SK-N-SH (cell line): ENCODE results near the gene SIGLECL1. TPM values are rescaled to one million over a fixed set of nuclear protein-coding genes. Genes with fewer than 3 reads are reported as not detected.

Source experiments
- CTCF ChIA-PET: fragments of 300-600, 350-600 bp; formaldehyde crosslinking; extraction: SDS; loops from one replicate; lab custom pipeline; 2021; lab: Yijun Ruan, JAX
- POLR2A ChIA-PET: fragments of 350-600 bp; sonication (Branson Sonifier 250); formaldehyde crosslinking; extraction: SDS; loops from one replicate; lab custom pipeline; 2020; ENCODE audit warnings: antibody characterized with exemption, inconsistent platforms; lab: Yijun Ruan, JAX
- DNase-seq: peaks from one replicate; pipeline ENCODE4 v3.0.0; 2012
- H2AFZ ChIP-seq: fragments of 200-600 bp; sonication (generic); 2 replicates; pipeline ENCODE4 v1.8.1; 2016; ENCODE audit warnings: antibody characterized with exemption, mild to moderate bottlenecking, low read depth
- H3F3A ChIP-seq: fragments of 200-600 bp; sonication (generic); replicated peaks from 2 replicates; pipeline ENCODE3; 2016; ENCODE audit warnings: antibody characterized with exemption, mild to moderate bottlenecking; ENCODE audit not compliant: insufficient read depth
- H3K27ac ChIP-seq, 2 experiments: fragments of 200-500 bp in 1 of 2; fragments of 200-600 bp in 1 of 2; sonication (Bioruptor generic) in 1 of 2; sonication (generic), shearing (Covaris generic) in 1 of 2; 2 replicates each; pipeline versions ENCODE4 v1.5.1 to v1.6.1; 2014 to 2016; ENCODE audit warnings: low read depth in 2 of 2, inconsistent platforms in 1 of 2, low read length in 1 of 2, mild to moderate bottlenecking in 1 of 2, mixed read lengths in 1 of 2
- H3K27me3 ChIP-seq: fragments of 200-600 bp; sonication (generic), shearing (Covaris generic); 2 replicates; pipeline ENCODE4 v1.6.1; 2016; ENCODE audit warnings: mixed run types; ENCODE audit not compliant: insufficient read depth
- H3K36me3 ChIP-seq, 2 experiments: fragments of 200-500 bp in 1 of 2; fragments of 200-600 bp in 1 of 2; sonication (Bioruptor generic) in 1 of 2; sonication (generic) in 1 of 2; replicated peaks in 1 of 2; 2 replicates each; pipeline versions ENCODE3 to v1.5.1; 2014 to 2016; ENCODE audit warnings: low read length in 1 of 2, mild to moderate bottlenecking in 1 of 2; ENCODE audit not compliant: insufficient read depth in 2 of 2, control insufficient read depth in 1 of 2
- H3K4me1 ChIP-seq, 2 experiments: fragments of 200-500 bp in 1 of 2; fragments of 200-600 bp in 1 of 2; sonication (Bioruptor generic) in 1 of 2; sonication (generic), shearing (Covaris generic) in 1 of 2; 2 replicates each; pipeline versions ENCODE4 v1.5.1 to v1.6.1; 2014 to 2016; ENCODE audit warnings: low read depth in 1 of 2, low read length in 1 of 2, mixed run types in 1 of 2; ENCODE audit not compliant: insufficient read depth in 2 of 2, control insufficient read depth in 1 of 2
- H3K4me2 ChIP-seq: fragments of 200-600 bp; sonication (generic), shearing (Covaris generic); 2 replicates; pipeline ENCODE4 v1.6.1; 2017; ENCODE audit warnings: mixed run types
- H3K4me3 ChIP-seq, 2 experiments: fragments of 200-500 bp in 1 of 2; fragments of 200-600 bp in 1 of 2; sonication (Bioruptor generic) in 1 of 2; sonication (generic), shearing (Covaris generic) in 1 of 2; 2 replicates each; pipeline versions ENCODE4 v1.5.1 to v1.8.1; 2014 to 2016; ENCODE audit warnings: low read depth in 2 of 2, inconsistent platforms in 1 of 2, low read length in 1 of 2, mild to moderate bottlenecking in 1 of 2, mixed read lengths in 1 of 2, moderate library complexity in 1 of 2
- H3K79me2 ChIP-seq: fragments of 200-600 bp; sonication (generic); 2 replicates; pipeline ENCODE4 v1.8.1; 2017; ENCODE audit warnings: mild to moderate bottlenecking; ENCODE audit not compliant: insufficient read depth
- H3K9ac ChIP-seq: fragments of 200-600 bp; sonication (generic); 2 replicates; pipeline ENCODE4 v1.6.1; 2017; ENCODE audit warnings: mixed run types
- H3K9me2 ChIP-seq: fragments of 200-600 bp; sonication (generic); 2 replicates; pipeline ENCODE4 v1.6.1; 2017; ENCODE audit warnings: mixed run types
- H3K9me3 ChIP-seq: fragments of 200-600 bp; sonication (generic); 2 replicates; pipeline ENCODE4 v1.6.1; 2017; ENCODE audit warnings: mixed run types, mild to moderate bottlenecking, moderate library complexity
- H4K20me1 ChIP-seq: fragments of 200-600 bp; sonication (generic); 2 replicates; pipeline ENCODE4 v1.6.1; 2017; ENCODE audit warnings: mild to moderate bottlenecking, mixed run types; ENCODE audit not compliant: insufficient read depth
- EP300 ChIP-seq, 2 experiments: IDR thresholded peaks; 2 replicates each; pipeline versions ENCODE4 v1.4.0 to v1.6.1; 2012; ENCODE audit warnings: borderline replicate concordance in 1 of 2, low read depth in 1 of 2, low read length in 1 of 2
- FOSL2 ChIP-seq: IDR thresholded peaks from 2 replicates; pipeline ENCODE4 v1.4.0; 2012; ENCODE audit warnings: low read depth, mild to moderate bottlenecking, moderate library complexity, borderline replicate concordance
- FOXJ3 ChIP-seq: sonication (generic); formaldehyde crosslinking; IDR thresholded peaks from 2 replicates; pipeline ENCODE4 v1.5.1; 2020; ENCODE audit warnings: mild to moderate bottlenecking, missing genetic modification reagents
- GABPA ChIP-seq: IDR thresholded peaks from 2 replicates; pipeline ENCODE4 v1.4.0; 2012; ENCODE audit warnings: low read depth, mild to moderate bottlenecking
- RAD21 ChIP-seq: IDR thresholded peaks from 2 replicates; pipeline ENCODE4 v1.6.1; 2012; ENCODE audit warnings: mild to moderate bottlenecking, low read length
- RFX5 ChIP-seq: IDR thresholded peaks from 2 replicates; pipeline ENCODE4 v1.6.1; 2012; ENCODE audit warnings: mild to moderate bottlenecking, improper control_type of control experiment, low read length
- RXRA ChIP-seq: IDR thresholded peaks from 2 replicates; pipeline ENCODE4 v1.4.0; 2012; ENCODE audit warnings: low read depth, mild to moderate bottlenecking, borderline replicate concordance
- TCF12 ChIP-seq: IDR thresholded peaks from 2 replicates; pipeline ENCODE4 v1.4.0; 2012
- YY1 ChIP-seq: IDR thresholded peaks from 2 replicates; pipeline ENCODE4 v1.4.0; 2012; ENCODE audit warnings: low read depth, mild to moderate bottlenecking
- WGBS: methylation state at CpG from one replicate; pipeline ENCODE4 v1.1.6; 2017; ENCODE audit warnings: low lambda C conversion rate; 5-methylcytosine and 5-hydroxymethylcytosine counted together
- polyA plus RNA-seq, 3 experiments: library from polyadenylated mRNA; depleted of rRNA; stranded (reverse); fragments of >200 nt; gene quantifications; 2 replicates each; pipeline ENCODE4 v1.2.3, GENCODE V29; 2012
- TF ChIP-seq, protein P1 (sequence below): fragments of 150-350 bp; IDR thresholded peaks from 2 replicates; pipeline ENCODE4 v1.6.1; 2017; ENCODE audit warnings: antibody characterized with exemption, low read length, low read depth, borderline replicate concordance
- TF ChIP-seq, protein P2 (sequence below): IDR thresholded peaks from 2 replicates; pipeline ENCODE4; 2012
- TF ChIP-seq, protein P3 (sequence below): fragments of 150-350 bp; IDR thresholded peaks from 2 replicates; pipeline ENCODE4 v1.6.1; 2016; ENCODE audit warnings: mild to moderate bottlenecking, low read depth, low read length

SIGLECL1 gene
- polyA plus RNA-seq, 1 of the 3 experiments (the other 2 are of a cell fraction) = not detected

DNA sequence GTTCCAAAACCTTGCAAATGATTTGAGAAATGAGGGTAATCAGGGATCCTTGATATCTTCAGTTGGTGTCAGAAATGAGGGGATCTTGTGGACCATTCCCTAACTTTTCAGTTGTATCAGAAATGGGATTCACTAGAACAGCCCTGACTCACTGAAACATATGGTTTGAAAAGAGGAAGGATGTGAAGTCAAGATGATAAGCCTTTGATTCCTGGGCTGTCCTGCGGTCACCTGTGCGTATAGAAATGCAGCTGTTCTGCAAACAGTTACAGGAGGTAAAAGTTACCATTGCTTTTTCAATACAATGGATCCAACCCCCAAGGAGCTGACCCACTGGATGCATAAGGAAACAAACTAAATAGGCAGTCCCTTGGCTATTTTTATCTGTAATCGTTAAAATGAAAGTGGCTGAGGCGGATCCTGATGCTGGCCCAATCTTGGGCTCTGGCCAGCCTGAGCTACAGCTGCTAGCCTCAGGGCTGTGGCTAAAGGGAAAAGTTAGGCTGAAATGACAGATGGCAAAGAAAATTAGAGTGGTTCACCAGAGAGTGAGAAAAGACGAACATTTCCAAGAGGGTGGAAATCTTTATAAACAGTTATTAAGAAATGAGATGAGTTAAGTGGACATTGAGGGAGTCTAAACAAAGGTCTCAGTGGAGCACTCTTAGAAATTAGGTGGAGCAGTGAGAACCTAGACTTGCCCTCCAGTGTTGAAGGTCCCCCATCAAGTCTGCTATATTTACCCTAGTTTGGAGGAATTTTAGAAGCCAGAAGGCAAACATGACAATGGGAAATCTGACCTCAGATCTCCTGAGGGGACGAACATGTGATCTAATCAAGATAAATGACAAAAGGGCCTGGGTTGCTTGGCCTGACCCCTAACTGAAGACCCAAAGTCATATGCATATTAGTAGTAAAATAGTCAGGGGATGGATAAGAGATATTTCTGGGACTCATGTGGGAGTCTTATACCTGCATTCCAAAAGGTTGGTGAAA is 7.6 kb downstream of the SIGLECL1 start:
- Histone ChIP-seq H3K79me2 (no peaks in the 10 kb centered on the region), H3K9ac (no peak overlapping the region), H3F3A (no peaks in the 10 kb centered on the region), H3K27ac (no peak overlapping the region), H3K4me2 (no peak overlapping the region)
- no peak for DNase-seq
- TF ChIP-seq EP300 (IDR thresholded peaks at IDR 0.05; ENCODE audit: borderline replicate concordance in 1 of 2, low read depth in 1 of 2, low read length in 1 of 2) (no peak), RFX5 (no peak), YY1 (no peak), GABPA (no peak), RXRA (no peak), TCF12 (no peak), FOXJ3 (CRISPR knock-in tag) (no peak), FOSL2 (no peak), RAD21 (no peak)
- TF ChIP-seq, protein P1, sequence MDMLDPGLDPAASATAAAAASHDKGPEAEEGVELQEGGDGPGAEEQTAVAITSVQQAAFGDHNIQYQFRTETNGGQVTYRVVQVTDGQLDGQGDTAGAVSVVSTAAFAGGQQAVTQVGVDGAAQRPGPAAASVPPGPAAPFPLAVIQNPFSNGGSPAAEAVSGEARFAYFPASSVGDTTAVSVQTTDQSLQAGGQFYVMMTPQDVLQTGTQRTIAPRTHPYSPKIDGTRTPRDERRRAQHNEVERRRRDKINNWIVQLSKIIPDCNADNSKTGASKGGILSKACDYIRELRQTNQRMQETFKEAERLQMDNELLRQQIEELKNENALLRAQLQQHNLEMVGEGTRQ = no peak
- TF ChIP-seq, protein P2, sequence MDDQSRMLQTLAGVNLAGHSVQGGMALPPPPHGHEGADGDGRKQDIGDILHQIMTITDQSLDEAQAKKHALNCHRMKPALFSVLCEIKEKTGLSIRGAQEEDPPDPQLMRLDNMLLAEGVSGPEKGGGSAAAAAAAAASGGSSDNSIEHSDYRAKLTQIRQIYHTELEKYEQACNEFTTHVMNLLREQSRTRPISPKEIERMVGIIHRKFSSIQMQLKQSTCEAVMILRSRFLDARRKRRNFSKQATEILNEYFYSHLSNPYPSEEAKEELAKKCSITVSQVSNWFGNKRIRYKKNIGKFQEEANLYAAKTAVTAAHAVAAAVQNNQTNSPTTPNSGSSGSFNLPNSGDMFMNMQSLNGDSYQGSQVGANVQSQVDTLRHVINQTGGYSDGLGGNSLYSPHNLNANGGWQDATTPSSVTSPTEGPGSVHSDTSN = no peak
- TF ChIP-seq, protein P3, sequence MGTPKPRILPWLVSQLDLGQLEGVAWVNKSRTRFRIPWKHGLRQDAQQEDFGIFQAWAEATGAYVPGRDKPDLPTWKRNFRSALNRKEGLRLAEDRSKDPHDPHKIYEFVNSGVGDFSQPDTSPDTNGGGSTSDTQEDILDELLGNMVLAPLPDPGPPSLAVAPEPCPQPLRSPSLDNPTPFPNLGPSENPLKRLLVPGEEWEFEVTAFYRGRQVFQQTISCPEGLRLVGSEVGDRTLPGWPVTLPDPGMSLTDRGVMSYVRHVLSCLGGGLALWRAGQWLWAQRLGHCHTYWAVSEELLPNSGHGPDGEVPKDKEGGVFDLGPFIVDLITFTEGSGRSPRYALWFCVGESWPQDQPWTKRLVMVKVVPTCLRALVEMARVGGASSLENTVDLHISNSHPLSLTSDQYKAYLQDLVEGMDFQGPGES = no peak
- TF ChIP-seq, all 33 proteins: peak for 0
- Histone ChIP-seq H3K4me3 (no peak overlapping the region), H3K4me1 (no peaks in the 10 kb centered on the region), H3K9me3 (no peaks in the 10 kb centered on the region), H3K9me2 (no peaks in the 10 kb centered on the region), H2AFZ (no peak overlapping the region), H3K36me3 (no peaks in the 10 kb centered on the region), H4K20me1 (no peaks in the 10 kb centered on the region), H3K27me3 (peaks cover 3% of the 10 kb centered on the region)
- WGBS = 11% methylated on average over 6 of the region's 6 CpGs
- ChIA-PET CTCF (interaction anchor here (0.6 to 2.0 kb wide), 15 partner anchors 9 to 398 kb away, joined by 3 to 13 read pairs (median 3); partner anchors contain the start of gene CD33), POLR2A (no interaction called here)
